Thyroid gland (tissue), 4 donors: ENCODE results near the gene HOMER3. TPM values are rescaled to one million over a fixed set of nuclear protein-coding genes. Genes with fewer than 3 reads are reported as not detected.

Experiments
- DNase-seq, 2 donors: peaks; one replicate each; pipeline ENCODE4 v3.0.0-alpha.2; 2019
- H3K27ac ChIP-seq, 3 donors: fragments of 200-600 bp; sonication (generic); 1 replicate in 2 of 3; 2 replicates in 1 of 3; pipeline ENCODE4 v1.5.1; 2016 to 2019; ENCODE audit warnings: mild to moderate bottlenecking in 1 of 3, moderate library complexity in 1 of 3
- H3K27me3 ChIP-seq: fragments of 200-600 bp; sonication (generic); one replicate; pipeline ENCODE4 v1.5.1; 2019
- H3K36me3 ChIP-seq, 2 donors: fragments of 200-600 bp; sonication (generic); one replicate each; pipeline ENCODE4 v1.5.1; 2016 to 2019
- H3K4me1 ChIP-seq, 2 donors: fragments of 200-600 bp; sonication (generic); one replicate each; pipeline ENCODE4 v1.5.1; 2017 to 2019
- H3K4me3 ChIP-seq, 3 donors: fragments of 200-600 bp; sonication (generic); replicated peaks in 1 of 3; 1 replicate in 2 of 3; 2 replicates in 1 of 3; pipeline ENCODE4 v1.5.1; 2016; ENCODE audit warnings: mild to moderate bottlenecking in 1 of 3
- H3K9me3 ChIP-seq: fragments of 200-600 bp; sonication (generic); one replicate; pipeline ENCODE4 v1.5.1; 2017
- CTCF ChIP-seq, 6 experiments: fragments of 200-600 bp in 3 of 6; fragments of 450-650 bp in 3 of 6; sonication (generic) in 3 of 6; IDR thresholded peaks; one replicate each; pipeline ENCODE4 v1.5.1; 2016 to 2019; ENCODE audit warnings: antibody characterized with exemption in 6 of 6, mild to moderate bottlenecking in 2 of 6, inconsistent platforms in 1 of 6, moderate library complexity in 1 of 6
- POLR2A ChIP-seq, 2 donors: fragments of 450-650 bp; IDR thresholded peaks; one replicate each; pipeline ENCODE4 v1.6.1; 2017; ENCODE audit warnings: antibody characterized with exemption in 2 of 2, mild to moderate bottlenecking in 2 of 2, moderate library complexity in 1 of 2
- WGBS, 2 donors: methylation state at CpG; one replicate each; pipeline ENCODE4 v1.1.5; 2017; 5-methylcytosine and 5-hydroxymethylcytosine counted together
- intact Hi-C: fragments of 100-400 bp; cut with DNase I; formaldehyde crosslinking; loops from one replicate; pipeline ENCODE4 v1.15.1; 2023
- total RNA-seq, 4 donors: library from RNA; depleted of rRNA; stranded (reverse); fragments of >200 nt; gene quantifications; one replicate each; pipeline ENCODE4 v1.2.3, GENCODE V29; 2016

HOMER3 gene
- total RNA-seq, result 100 to 1,000 TPM in 1 of 4 donors, 10 to 100 TPM in 3; 55.6 to 169 (median 63.4) TPM

- 9 to 14% methylated on average over 11 to 18 of the region's 81 CpGs for WGBS, 2 donors
- H3K4me3 ChIP-seq, result peak within 1 kb of the TSS; percentile 35 to 65 (median 63)
- peaks cover 5% of the 10 kb centered on the region in 2 donors for H3K36me3 ChIP-seq
- peak; percentile 76 to 85 for DNase-seq
- peak within 1 kb of the TSS in 2 of 3 donors; percentile 63 to 75 for H3K27ac ChIP-seq
- H3K9me3 ChIP-seq, result no peaks in the 10 kb centered on the region
- no peaks in the 10 kb centered on the region for H3K27me3 ChIP-seq
- intact Hi-C loops, result loop anchor here (5.0 kb wide), 1 partner anchor 46 kb away; no protein-coding TSS in a partner anchor
- TF ChIP-seq CTCF (IDR thresholded peaks at IDR 0.05), result peak in 3 of 6 experiments; percentile 13 to 66 (median 35)
- peak; percentile 24 to 73 for TF ChIP-seq POLR2A (IDR thresholded peaks at IDR 0.05)
- H3K4me1 ChIP-seq, result peaks cover 9 to 15% of the 10 kb centered on the region in 2 donors
Measured at GRCh38 chr19:18940769-18941627, at the start of gene HOMER3. Gene HOMER3, minus strand, starts transcription at chr19:18941217. Its CDS starts 2,235 bp downstream, at chr19:18938982.

- intact Hi-C loops, result no loop called here
- H3K36me3 ChIP-seq, result peaks cover 23 to 27% of the 10 kb centered on the region in 2 donors
- 90 to 96% methylated on average over 2 to 4 of the region's 5 CpGs for WGBS, 2 donors
Measured at GRCh38 chr19:18990128-18990708, 49.2 kb upstream of the HOMER3 start.

GRCh38 chr19:18989316-18989715, 48.3 kb upstream of the HOMER3 start:
- peaks cover 14 to 18% of the 10 kb centered on the region in 2 donors for H3K36me3 ChIP-seq
- no peak for DNase-seq
- peaks cover 0 to 4% of the 10 kb centered on the region in 2 donors for H3K4me1 ChIP-seq
- intact Hi-C loops, result loop anchor here (5.0 kb wide), 2 partner anchors 47 to 77 kb away; partner anchors contain the start of gene HOMER3
- H3K27ac ChIP-seq, result no peak overlapping the region
- H3K27me3 ChIP-seq, result no peaks in the 10 kb centered on the region
- no peak overlapping the region for H3K4me3 ChIP-seq
- 83 to 85% methylated on average over 10 of the region's 10 CpGs for WGBS, 2 donors
- no peak for TF ChIP-seq POLR2A (IDR thresholded peaks at IDR 0.05)
- no peak for TF ChIP-seq CTCF (IDR thresholded peaks at IDR 0.05)
- H3K9me3 ChIP-seq, result no peaks in the 10 kb centered on the region

More at GRCh38 chr19:18990128-18990708, 49.2 kb upstream of the HOMER3 start:
- DNase-seq, result no peak
- Histone ChIP-seq H3K27ac (no peak overlapping the region), H3K4me1 (peaks cover 0 to 4% of the 10 kb centered on the region in 2 donors), H3K9me3 (no peaks in the 10 kb centered on the region), H3K27me3 (no peaks in the 10 kb centered on the region), H3K4me3 (no peak overlapping the region)
- no peak for TF ChIP-seq CTCF (IDR thresholded peaks at IDR 0.05)
- no peak for TF ChIP-seq POLR2A (IDR thresholded peaks at IDR 0.05)

GRCh38 chr19:18987456-18987855, 46.4 kb upstream of the HOMER3 start:
- DNase-seq, result no peak
- Histone ChIP-seq H3K27ac (no peak overlapping the region), H3K4me3 (no peak overlapping the region), H3K9me3 (no peaks in the 10 kb centered on the region), H3K36me3 (peaks cover 0 to 3% of the 10 kb centered on the region in 2 donors), H3K4me1 (peaks cover 0 to 4% of the 10 kb centered on the region in 2 donors), H3K27me3 (no peaks in the 10 kb centered on the region)
- 59 to 62% methylated on average over 4 of the region's 4 CpGs for WGBS, 2 donors
- intact Hi-C loops, result loop anchor here (5.0 kb wide), 2 partner anchors 45 to 75 kb away; partner anchors contain the start of gene HOMER3
- TF ChIP-seq POLR2A (IDR thresholded peaks at IDR 0.05), result no peak
- no peak for TF ChIP-seq CTCF (IDR thresholded peaks at IDR 0.05)
